ENCODE measurements around the gene MSRB1.

DNA sequence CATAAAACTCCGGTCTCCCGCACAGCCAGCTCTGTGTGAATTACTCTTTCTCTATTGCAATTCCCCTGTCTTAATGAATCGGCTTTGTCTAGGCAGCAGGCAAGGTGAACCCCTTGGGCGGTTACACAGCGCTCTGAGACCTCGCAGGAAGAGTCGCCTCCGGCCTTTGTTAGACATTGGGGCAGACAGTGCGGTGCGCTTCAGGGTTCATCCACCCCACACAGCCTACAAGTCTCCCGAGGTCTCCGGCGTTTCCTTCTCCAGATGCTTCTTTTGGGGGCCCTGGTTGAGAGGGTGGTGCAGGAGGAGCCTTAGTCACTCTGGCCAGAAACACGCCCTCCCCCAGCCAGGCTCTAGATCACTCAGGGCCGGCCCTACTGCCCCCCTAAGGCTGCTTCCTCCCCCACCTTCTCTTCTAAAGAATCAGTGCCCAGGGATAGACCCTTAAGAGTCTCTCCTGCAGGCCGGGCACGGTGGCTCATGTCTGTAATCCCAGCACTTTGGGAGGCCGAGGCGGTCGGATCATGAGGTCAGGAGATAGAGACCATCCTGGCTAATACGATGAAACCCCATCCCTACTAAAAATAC, 1.7 kb upstream of the MSRB1 start:
- no peak for TF ChIP-seq POLR2AphosphoS5 (IDR thresholded peaks at IDR 0.05)
- TF ChIP-seq, protein P1, sequence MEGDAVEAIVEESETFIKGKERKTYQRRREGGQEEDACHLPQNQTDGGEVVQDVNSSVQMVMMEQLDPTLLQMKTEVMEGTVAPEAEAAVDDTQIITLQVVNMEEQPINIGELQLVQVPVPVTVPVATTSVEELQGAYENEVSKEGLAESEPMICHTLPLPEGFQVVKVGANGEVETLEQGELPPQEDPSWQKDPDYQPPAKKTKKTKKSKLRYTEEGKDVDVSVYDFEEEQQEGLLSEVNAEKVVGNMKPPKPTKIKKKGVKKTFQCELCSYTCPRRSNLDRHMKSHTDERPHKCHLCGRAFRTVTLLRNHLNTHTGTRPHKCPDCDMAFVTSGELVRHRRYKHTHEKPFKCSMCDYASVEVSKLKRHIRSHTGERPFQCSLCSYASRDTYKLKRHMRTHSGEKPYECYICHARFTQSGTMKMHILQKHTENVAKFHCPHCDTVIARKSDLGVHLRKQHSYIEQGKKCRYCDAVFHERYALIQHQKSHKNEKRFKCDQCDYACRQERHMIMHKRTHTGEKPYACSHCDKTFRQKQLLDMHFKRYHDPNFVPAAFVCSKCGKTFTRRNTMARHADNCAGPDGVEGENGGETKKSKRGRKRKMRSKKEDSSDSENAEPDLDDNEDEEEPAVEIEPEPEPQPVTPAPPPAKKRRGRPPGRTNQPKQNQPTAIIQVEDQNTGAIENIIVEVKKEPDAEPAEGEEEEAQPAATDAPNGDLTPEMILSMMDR (IDR thresholded peaks at IDR 0.05) = no peak

Measured in stomach (tissue), 4 donors.